Measurements from ENCODE around the gene INCA1.

The INCA1 gene

DNA sequence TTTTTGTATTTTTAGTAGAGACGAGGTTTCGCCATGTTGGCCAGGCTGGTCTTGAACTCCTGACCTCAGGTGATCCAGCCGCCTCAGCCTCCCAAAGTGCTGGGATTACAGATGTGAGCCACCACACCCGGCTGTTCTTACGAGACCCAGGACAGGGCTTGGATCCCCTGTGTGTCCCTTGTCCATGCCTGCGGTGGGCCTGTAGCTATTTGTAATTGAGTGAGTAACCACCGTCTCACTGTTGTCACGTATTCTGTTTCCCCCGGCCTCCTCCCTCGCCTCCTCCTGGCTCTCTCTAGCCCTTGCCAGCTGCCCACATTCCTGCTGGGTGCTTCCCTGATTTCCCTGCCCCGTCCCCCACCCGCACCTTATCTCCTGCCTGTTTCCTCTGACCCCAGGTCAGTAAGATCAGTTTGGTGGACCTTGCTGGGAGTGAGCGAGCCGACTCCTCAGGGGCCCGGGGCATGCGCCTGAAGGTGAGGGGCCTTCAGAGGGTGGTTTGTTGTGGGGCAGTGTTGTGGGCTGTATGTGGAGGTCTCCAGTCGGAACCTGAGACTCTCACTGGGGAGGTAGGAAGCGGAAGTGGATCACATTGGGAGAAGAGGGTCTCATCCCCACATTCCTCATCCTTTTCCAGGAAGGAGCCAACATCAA, 6.0 kb upstream of the INCA1 start:
- DNase-seq, result no peak

DNA sequence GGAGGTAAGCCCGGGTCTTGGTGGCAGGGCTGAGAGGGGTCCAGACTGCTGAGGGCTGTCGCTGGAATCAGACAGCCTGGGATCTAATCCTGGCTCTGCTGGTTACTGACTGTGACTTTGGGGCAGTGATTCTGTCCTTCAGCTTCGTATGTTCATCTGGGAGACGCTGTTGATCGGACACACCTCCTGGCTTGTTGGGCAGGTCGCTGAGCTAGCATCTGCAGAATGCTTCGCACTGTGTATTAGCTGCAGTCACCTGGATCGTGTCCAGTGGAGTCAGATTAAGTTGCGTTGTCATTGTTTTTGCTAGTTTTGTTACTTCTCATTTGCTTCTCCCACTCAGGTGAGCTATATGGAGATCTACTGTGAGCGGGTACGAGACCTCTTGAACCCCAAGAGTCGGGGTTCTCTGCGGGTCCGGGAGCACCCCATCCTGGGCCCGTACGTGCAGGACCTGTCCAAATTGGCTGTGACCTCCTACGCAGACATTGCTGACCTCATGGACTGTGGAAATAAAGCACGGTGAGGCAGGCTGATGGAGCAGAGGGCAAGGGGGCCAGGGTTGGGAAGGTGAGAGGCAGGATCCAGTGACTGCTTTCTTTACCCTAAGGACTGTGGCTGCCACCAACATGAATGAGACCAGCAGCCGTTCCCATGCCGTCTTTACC, 4.9 kb upstream of the INCA1 start:
- no peak for DNase-seq

GRCh38 chr17:5000237-5000639, 2.9 kb upstream of the INCA1 start:
- DNase-seq, result no peak

DNA sequence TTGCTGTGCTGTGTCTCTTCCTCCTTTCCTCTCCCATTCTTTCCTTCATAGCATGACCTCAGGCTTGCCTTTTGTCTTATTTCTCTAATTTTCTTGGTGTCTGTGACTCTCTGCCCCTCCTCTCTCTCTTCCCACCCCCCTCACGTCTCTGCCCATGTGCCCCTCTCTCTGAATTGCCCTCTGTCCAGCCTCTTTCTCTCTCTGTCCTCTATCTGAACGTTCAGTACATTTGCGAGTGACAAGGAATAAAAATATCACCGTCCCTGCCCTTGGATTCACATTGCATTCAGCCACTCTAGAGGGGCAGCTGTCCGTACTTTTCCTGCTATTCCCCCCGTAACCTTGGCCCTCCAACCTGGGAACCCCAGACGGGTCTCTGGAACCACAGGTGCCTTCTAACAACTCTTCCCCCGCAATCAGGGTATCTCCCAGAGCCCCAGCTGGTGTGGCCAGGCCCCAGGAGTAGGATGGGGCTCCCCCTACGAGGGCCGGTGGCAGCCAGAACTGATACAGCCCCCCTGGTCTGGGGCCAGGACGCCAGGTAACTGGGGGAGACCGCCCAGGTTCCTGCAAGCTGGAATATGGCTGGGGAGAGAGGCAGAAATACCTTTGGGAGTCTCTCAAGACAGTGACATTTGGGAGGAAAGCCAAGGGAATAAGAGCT, 2.2 kb upstream of the INCA1 start:
- DNase-seq, result no peak

DNA sequence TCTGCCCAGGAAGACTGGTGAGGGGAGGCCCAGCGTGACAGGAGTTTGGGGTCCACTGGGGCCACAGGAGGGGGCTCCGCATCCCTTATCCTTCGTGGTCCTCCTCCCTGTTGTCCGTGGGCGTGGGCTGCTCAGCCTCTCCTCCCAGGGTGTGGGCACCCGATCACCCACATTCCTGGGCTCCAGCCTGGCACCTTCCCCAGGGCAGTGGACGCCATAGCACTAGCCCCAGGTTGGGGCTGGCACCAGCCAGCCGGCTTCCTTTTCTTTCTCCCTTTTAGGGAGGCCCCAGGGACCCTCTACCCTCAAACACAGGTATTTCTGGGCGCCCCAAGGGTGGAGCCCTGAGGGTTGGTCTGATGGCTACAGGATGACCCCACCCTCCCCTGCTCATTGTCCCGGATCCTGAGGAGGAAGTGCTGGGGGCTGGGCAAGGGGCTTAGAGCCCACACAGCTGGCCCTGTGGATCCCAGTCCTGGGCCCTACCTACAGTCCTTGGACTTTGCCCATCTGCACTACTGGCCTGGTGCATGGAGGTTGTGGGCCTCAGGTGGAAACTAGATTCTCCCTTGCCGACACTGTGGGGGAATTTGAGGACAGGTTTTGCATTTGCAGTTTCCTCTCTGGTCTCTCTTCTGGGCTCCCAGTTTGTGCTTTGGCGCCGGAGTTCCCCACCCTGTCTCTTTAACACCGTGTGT, 1.6 kb upstream of the INCA1 start:
- no peak for DNase-seq

DNA sequence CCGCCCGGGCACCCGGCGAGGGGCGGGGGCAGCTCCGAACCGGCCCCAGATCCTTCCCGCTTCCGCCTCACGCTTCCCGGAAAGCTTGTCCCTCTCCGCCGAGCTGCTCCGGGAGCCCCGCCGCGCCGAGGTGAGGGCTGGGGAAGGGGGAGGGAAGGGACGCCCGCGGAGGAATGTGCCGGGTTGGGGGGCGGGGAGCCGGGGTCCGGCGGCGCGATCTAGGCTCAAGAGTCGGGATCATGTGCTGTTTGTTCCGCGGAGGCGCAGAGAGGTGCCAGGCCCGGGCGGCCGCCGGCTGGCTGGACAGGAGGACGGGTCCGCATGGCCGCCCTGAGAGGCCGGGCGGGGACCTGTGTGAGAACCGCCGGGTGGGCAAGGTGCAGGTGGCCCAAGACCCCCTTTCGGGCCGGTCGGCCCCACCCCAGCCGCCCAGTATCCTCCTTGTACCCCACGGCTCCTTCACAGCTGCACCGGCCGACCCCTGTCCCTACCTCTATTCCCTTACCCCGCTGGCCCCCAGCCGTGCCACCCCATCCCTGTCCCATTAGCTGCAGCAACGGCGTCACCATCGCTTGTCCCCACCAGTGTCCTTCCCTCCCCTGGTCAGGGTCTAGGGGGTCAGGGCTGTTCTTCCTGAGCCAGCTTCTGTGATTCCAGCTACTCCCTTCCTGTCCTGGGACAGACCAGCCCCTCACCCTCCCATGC, 857 bp upstream of the INCA1 start:
- no peak for DNase-seq

DNA sequence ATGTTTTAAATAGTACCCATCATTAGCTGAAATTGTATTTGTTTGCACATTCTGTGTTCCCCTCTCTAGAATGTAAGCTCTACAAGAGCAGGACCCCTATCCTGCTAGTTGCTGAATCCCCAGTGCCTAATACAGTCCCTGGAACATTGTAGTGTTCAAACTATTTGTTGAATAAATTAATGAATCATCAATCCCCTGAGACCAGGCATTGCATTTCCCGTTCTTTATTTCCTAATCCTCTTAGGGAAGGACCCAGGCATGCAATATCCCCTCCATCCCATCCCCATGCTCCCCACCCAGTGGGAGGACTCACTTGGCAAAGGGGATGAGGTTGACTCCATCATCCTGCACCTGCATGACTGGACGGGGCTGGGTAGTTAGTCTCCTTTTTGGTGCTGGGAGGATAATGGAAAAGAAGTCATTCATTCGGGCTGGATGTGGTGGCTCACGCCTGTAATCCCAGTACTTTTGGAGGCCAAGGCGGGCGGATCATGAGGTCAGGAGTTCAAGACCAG, 3.2 kb downstream of the INCA1 start:
- no peak for DNase-seq

DNA sequence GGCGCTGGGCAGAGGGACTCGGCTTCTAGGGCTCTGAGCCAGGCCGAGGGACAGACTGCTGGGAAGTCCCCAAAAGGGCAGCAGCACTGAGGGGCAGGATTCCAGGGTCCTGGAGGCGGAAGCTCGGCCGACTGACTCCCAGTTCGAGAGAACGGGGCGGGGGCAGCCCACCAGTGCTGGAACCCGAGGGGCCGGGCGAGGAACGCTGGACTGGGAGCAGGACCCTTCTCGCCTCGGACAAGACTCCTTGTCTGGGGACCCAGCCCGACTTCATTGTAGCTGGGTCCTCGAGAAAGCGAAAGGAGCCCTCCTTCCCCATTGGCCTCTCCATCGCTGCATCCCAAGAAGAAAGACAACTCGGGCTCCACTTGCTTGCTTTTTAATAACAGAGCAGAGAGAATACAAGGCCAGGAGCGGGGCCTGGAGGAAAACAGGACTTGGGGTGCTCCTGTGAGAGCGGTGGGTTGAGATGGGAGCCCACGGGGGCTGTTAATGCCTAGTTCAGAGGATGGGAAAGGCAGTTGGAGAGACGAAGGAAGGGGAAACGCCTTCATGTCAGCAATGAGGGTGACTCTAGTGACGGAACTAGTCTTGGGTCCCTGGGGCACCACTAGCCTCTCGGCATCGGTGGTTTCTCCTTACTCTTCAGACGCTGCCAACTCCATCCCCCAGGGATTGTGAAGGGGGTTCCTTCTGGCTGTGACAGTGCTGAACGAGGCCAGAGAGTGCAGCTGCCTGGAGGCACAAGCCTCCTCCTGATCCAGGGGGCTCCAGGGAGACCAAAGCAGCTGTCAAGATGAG, 9.4 kb downstream of the INCA1 start:
- DNase-seq, result no peak

DNA sequence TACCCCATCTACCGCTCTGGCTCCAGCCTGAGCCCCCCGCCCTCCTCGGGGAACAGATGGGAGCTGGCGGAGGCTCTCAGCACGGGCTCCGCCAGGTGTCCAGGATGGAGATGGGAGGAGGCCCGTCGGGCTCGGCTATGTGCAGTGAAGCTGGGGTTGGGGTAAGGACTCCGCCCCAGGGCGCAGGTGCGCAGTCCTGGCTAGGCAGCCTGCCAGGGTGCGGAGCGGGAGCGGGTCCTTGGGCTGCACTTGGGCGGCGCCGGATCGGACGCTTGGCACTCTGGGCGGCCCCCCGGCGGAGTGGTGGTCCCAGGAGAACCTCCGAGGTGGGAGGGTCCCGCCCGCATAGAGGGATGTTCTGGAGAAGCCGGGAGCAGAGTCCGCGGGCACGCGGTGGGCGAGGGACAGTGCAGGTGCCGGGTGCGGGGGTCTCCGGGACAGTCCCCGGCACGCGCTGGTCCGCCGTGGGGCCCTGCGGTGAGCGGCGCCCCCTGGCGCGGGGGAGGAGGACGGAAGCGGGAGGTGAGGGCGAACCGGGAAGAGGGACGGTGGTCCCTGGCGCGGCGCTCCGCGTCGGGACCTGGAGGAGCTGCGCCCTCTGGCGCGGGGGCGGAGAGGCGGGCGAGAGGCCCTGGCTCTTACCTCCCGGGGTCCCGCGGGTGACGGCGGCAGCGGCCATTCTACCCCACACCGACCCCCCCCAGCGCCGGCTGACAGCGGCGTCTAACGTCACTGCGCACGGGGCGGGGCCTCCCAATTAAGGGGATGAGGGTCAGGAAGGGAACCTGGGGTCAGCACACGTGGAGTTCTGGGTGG, 10.2 kb downstream of the INCA1 start, which contains the start of gene CAMTA2:
Gene CAMTA2, minus strand, starts transcription at position 725 of the 816 bp plus-strand sequence. CDS start 1,453 bp downstream, outside the sequence.
- DNase-seq, result peak; percentile 44

- DNase-seq, result no peak
These were observed 10.9 kb downstream of the INCA1 start for GRCh38 chr17:4986403-4986802.

DNA sequence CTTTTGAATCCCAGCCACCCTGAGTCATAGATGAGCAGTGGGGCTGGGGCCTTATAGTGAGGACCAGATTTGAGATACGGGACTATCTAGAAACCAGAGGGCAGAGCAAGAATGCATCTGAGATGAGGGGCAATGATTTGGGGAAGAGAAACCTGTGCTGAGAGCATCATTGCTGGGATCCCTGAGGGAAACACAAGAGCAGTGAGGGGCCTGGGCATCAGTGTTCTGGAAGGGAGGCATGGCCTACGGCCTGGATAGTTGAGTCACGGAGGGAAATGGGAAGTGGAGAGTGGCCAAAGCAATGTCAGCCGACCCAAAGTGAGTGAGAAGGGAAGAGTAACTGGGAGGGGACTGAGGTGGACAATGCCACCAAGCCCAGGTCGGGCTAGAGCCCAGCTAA, 15.0 kb downstream of the INCA1 start:
- DNase-seq, result no peak

DNA sequence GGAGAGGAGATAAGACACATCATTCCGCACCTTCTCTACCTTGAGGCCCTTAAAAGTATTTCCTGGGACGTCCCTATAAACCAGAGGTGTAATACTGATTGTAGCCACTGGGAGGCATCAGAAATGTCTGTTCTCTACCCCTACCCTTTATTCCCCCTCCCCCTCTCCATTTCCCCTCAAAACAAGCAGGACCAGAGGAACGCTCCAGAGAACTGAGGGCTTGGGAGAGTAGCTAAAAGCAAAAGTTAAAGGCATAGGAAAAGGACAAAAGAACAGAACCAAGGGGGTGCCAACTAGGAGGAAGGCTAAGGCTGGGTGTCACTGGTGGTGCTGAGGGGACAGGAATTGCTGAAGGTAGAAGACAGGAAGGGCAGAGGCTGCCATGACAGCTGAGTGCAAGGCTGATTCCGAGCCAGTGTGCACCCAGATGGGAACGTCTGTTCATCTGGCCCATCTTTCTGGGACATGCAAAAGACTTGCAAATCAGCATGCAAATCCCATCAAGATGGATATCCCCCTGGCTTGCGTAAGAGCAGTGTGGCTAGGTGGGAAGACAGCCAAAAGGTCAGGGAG, 16.6 kb downstream of the INCA1 start:
- peak; percentile 69 for DNase-seq

DNA sequence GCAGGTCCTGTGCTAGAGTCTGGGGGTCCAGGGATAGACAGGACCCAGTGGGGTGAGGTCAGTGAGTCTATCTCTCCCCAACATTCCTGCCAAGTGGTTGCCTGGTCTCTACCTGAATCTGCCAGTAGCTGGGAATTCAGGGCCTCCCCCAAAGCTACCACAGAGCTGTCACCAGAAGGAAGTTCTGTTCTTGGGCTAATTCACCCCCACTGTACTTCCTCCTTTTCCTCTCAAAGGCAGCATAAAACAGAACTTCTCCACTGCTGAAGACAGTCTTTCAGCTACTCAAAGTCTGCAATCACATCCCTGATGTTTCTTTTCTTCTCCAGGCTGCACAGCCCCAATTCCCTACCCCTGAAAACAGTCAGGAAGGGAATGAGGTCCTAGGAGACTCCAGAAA, 18.6 kb downstream of the INCA1 start:
- no peak for DNase-seq

- no peak for DNase-seq
These were observed 23.1 kb downstream of the INCA1 start for GRCh38 chr17:4974115-4974670.

GRCh38 chr17:4973256-4974114, 23.8 kb downstream of the INCA1 start:
- no peak for DNase-seq

- no peak for DNase-seq
These were observed 24.6 kb downstream of the INCA1 start for GRCh38 chr17:4972752-4973151.

DNA sequence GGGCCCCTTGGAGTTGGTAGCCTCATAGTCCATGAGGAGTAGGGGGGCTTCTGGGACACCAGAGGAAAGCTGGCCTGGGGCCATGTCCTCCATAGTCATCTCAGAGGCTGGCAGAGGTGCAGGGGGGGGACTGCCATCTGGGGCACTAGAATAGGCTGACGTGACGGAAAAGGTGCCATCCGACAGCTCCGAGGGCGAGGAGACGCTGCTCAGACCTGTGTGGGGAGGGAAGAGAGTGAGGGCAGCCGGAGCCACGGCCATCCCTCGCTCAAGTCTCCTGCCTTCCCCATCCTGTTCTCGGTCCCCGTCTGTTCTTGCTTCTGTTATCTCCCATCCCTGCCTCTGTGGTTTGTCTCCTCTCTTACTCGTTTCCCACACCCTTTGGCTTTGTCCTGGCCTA, 25.0 kb downstream of the INCA1 start:
- no peak for DNase-seq

DNA sequence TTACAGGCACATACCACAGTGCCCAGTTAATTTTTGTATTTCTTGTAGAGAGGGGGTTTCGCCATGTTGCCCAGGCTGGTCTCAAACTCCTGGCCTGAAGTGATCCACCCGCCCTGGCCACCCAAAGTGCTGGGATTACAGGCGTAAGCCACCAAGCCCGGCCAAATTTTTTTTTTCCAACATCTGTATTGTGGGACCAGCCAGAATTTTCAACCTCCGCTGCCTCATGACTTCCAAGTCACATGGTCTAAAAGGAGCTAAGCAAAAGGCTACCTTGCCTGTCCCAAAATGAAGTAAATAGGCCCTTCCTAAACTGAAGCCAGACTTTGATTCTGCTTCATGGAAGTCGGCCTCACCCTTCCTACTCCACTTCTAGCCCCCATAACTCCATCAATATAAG, 25.5 kb downstream of the INCA1 start:
- DNase-seq, result no peak

GRCh38 chr17:4970273-4970672, 27.0 kb downstream of the INCA1 start:
- no peak for DNase-seq
